Mononuclear cell (primary cell): Measurements from ENCODE around the gene LRRC8B. TPM values are rescaled to one million over a fixed set of nuclear protein-coding genes. Genes with fewer than 3 reads are reported as not detected.

ENCODE experiments used
- H3K27me3 ChIP-seq: 2 replicates; pipeline ENCODE4 v1.6.0; 2011; ENCODE audit warnings: low read length, control low read depth; ENCODE audit not compliant: insufficient read depth
- H3K4me1 ChIP-seq: 2 replicates; pipeline ENCODE4 v1.5.1; 2011; ENCODE audit warnings: mild to moderate bottlenecking, low read length, control low read depth; ENCODE audit not compliant: insufficient read depth
- H3K4me3 ChIP-seq: 2 replicates; pipeline ENCODE4 v1.5.1; 2011; ENCODE audit warnings: mild to moderate bottlenecking, low read length, moderate library complexity
- H3K9me3 ChIP-seq: 2 replicates; pipeline ENCODE4 v1.5.1; 2011; ENCODE audit warnings: low read depth, mild to moderate bottlenecking, control low read depth, low read length
- total RNA-seq: library from RNA; depleted of rRNA; stranded (reverse); fragments of >200 nt; gene quantifications from one replicate; pipeline ENCODE4 v1.2.3, GENCODE V29; 2012

The LRRC8B gene
- total RNA-seq, 1 donor = 25.3 TPM

- H3K4me1 ChIP-seq = peaks cover 15% of the 10 kb centered on the region
- no peaks in the 10 kb centered on the region for H3K9me3 ChIP-seq
- no peaks in the 10 kb centered on the region for H3K27me3 ChIP-seq
- no peak overlapping the region for H3K4me3 ChIP-seq
Observed at GRCh38 chr1:89599332-89599630, 74.7 kb downstream of the LRRC8B start.

GRCh38 chr1:89600451-89601224, 76.0 kb downstream of the LRRC8B start:
- Histone ChIP-seq H3K4me3 (no peak overlapping the region), H3K27me3 (no peaks in the 10 kb centered on the region), H3K4me1 (peaks cover 24% of the 10 kb centered on the region), H3K9me3 (no peaks in the 10 kb centered on the region)

- Histone ChIP-seq H3K9me3 (no peaks in the 10 kb centered on the region), H3K4me3 (no peak overlapping the region), H3K27me3 (no peaks in the 10 kb centered on the region), H3K4me1 (peaks cover 45% of the 10 kb centered on the region)
Observed at GRCh38 chr1:89602871-89603404, 78.3 kb downstream of the LRRC8B start.

GRCh38 chr1:89603651-89604413, 79.2 kb downstream of the LRRC8B start:
- H3K27me3 ChIP-seq = no peaks in the 10 kb centered on the region

GRCh38 chr1:89604414-89604735, 79.7 kb downstream of the LRRC8B start:
- H3K9me3 ChIP-seq = no peaks in the 10 kb centered on the region
- no peaks in the 10 kb centered on the region for H3K27me3 ChIP-seq
- H3K4me3 ChIP-seq = no peak overlapping the region
- peaks cover 57% of the 10 kb centered on the region for H3K4me1 ChIP-seq

More at GRCh38 chr1:89603651-89604413, 79.2 kb downstream of the LRRC8B start:
- Histone ChIP-seq H3K4me3 (no peak overlapping the region), H3K4me1 (peaks cover 52% of the 10 kb centered on the region), H3K9me3 (no peaks in the 10 kb centered on the region)

- H3K4me1 ChIP-seq = peaks cover 70% of the 10 kb centered on the region
- H3K9me3 ChIP-seq = no peaks in the 10 kb centered on the region
- H3K27me3 ChIP-seq = no peaks in the 10 kb centered on the region
- H3K4me3 ChIP-seq = no peak overlapping the region
Observed at GRCh38 chr1:89605692-89606091, 81.1 kb downstream of the LRRC8B start.

GRCh38 chr1:89606227-89606980, 81.8 kb downstream of the LRRC8B start:
- H3K27me3 ChIP-seq = no peaks in the 10 kb centered on the region
- no peak overlapping the region for H3K4me3 ChIP-seq
- H3K4me1 ChIP-seq = peaks cover 75% of the 10 kb centered on the region
- no peaks in the 10 kb centered on the region for H3K9me3 ChIP-seq

GRCh38 chr1:89607156-89607555, 82.5 kb downstream of the LRRC8B start:
- no peaks in the 10 kb centered on the region for H3K27me3 ChIP-seq
- no peaks in the 10 kb centered on the region for H3K9me3 ChIP-seq
- H3K4me3 ChIP-seq = no peak overlapping the region
- peaks cover 78% of the 10 kb centered on the region for H3K4me1 ChIP-seq

- H3K9me3 ChIP-seq = no peaks in the 10 kb centered on the region
- no peak overlapping the region for H3K4me3 ChIP-seq
- no peaks in the 10 kb centered on the region for H3K27me3 ChIP-seq
- H3K4me1 ChIP-seq = peaks cover 82% of the 10 kb centered on the region
Observed at GRCh38 chr1:89607586-89608318, 83.1 kb downstream of the LRRC8B start.

- Histone ChIP-seq H3K4me1 (peaks cover 75% of the 10 kb centered on the region), H3K9me3 (no peaks in the 10 kb centered on the region), H3K27me3 (no peaks in the 10 kb centered on the region), H3K4me3 (no peak overlapping the region)
Observed at GRCh38 chr1:89608319-89608983, 83.8 kb downstream of the LRRC8B start.

- Histone ChIP-seq H3K4me1 (peaks cover 69% of the 10 kb centered on the region), H3K27me3 (no peaks in the 10 kb centered on the region), H3K9me3 (no peaks in the 10 kb centered on the region), H3K4me3 (no peak overlapping the region)
Observed at GRCh38 chr1:89608984-89609725, 84.5 kb downstream of the LRRC8B start.

- no peaks in the 10 kb centered on the region for H3K9me3 ChIP-seq
- H3K27me3 ChIP-seq = no peaks in the 10 kb centered on the region
- H3K4me3 ChIP-seq = no peak overlapping the region
- peaks cover 64% of the 10 kb centered on the region for H3K4me1 ChIP-seq
Observed at GRCh38 chr1:89609781-89610456, 85.3 kb downstream of the LRRC8B start.

- peaks cover 59% of the 10 kb centered on the region for H3K4me1 ChIP-seq
- H3K4me3 ChIP-seq = no peak overlapping the region
- no peaks in the 10 kb centered on the region for H3K27me3 ChIP-seq
- H3K9me3 ChIP-seq = no peaks in the 10 kb centered on the region
Observed at GRCh38 chr1:89610457-89611011, 85.9 kb downstream of the LRRC8B start.
